Nephron (organoid): Measurements from ENCODE around the gene ABCB9.

ENCODE experiments used
- H3K27ac Mint-ChIP-seq, 3 experiments: 2 replicates each; pipeline ENCODE4 v1.8.0; 2020; ENCODE audit warnings: mixed read lengths in 3 of 3, mild to moderate bottlenecking in 2 of 3, moderate library complexity in 1 of 3
- H3K27me3 Mint-ChIP-seq: 2 replicates; pipeline ENCODE4 v1.8.0; 2021; ENCODE audit warnings: low read depth, mild to moderate bottlenecking, moderate library complexity, mixed read lengths
- H3K36me3 Mint-ChIP-seq: 2 replicates; pipeline ENCODE4 v1.8.0; 2020; ENCODE audit warnings: low read depth, mixed read lengths
- H3K4me1 Mint-ChIP-seq: 2 replicates; pipeline ENCODE4 v1.8.0; 2020; ENCODE audit warnings: mixed read lengths
- H3K4me3 Mint-ChIP-seq, 3 experiments: 2 replicates each; pipeline ENCODE4 v1.8.0; 2020; ENCODE audit warnings: mild to moderate bottlenecking in 3 of 3, mixed read lengths in 3 of 3, moderate library complexity in 2 of 3
- H3K9me3 Mint-ChIP-seq: 2 replicates; pipeline ENCODE4 v1.8.0; 2020; ENCODE audit warnings: mixed read lengths
- TF ChIP-seq, protein P1 (sequence below), 3 experiments: fragments of 200-600 bp; sonication (generic); IDR thresholded peaks; one replicate each; pipeline ENCODE4 v1.5.0; 2021; ENCODE audit warnings: antibody characterized with exemption in 3 of 3; ENCODE audit not compliant: unreplicated experiment in 3 of 3

The ABCB9 gene

DNA sequence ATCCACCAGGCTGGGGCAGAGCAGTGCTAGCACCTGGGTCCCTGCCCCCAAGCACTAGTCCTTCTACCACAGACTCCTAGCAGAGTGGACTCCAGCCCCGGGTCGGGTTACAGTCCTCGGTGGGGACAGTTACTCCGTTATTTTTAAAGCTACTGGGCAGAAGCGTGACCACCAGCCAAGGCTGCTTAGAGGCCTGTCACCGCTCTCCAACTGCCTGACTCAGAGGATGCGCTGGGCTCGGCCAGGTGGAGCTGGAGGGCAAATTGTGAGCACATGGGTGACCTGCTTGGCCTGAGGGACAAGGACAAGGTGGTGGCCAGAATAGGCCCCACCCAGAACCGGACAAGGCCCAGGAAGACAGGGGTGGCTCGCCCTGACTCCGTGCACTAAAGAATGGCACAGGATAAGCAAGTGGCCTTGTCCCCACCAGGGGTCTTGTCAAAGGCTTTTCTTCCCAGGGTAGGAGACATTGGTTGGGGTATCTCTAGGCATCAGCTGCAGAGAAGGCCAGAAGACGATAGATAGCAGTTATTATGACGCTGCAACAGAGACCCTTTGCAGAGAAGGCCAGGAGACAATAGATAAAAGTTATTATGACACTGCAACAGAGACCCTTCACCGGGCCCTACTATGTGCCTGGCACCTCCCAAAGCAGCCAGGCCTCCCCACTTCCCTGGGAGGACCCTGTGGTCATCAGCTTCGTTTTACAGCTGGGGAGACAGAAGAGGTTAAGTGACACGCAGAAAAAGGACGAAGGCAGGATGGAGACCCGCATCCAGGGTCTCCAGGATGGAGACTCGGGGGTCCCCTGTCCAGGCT, 1.6 kb downstream of the ABCB9 start:
- Mint-ChIP-seq H3K4me1 (peaks cover 44% of the 10 kb centered on the region), H3K27me3 (no peaks in the 10 kb centered on the region), H3K4me3 (peak overlapping the region; percentile 77 to 88 (median 87)), H3K9me3 (no peaks in the 10 kb centered on the region), H3K27ac (peak overlapping the region in 2 of 3 experiments; percentile 2 to 56), H3K36me3 (no peaks in the 10 kb centered on the region)
- TF ChIP-seq, protein P1, sequence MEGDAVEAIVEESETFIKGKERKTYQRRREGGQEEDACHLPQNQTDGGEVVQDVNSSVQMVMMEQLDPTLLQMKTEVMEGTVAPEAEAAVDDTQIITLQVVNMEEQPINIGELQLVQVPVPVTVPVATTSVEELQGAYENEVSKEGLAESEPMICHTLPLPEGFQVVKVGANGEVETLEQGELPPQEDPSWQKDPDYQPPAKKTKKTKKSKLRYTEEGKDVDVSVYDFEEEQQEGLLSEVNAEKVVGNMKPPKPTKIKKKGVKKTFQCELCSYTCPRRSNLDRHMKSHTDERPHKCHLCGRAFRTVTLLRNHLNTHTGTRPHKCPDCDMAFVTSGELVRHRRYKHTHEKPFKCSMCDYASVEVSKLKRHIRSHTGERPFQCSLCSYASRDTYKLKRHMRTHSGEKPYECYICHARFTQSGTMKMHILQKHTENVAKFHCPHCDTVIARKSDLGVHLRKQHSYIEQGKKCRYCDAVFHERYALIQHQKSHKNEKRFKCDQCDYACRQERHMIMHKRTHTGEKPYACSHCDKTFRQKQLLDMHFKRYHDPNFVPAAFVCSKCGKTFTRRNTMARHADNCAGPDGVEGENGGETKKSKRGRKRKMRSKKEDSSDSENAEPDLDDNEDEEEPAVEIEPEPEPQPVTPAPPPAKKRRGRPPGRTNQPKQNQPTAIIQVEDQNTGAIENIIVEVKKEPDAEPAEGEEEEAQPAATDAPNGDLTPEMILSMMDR (IDR thresholded peaks at IDR 0.05; ENCODE audit: unreplicated experiment in 3 of 3) = no peak

DNA sequence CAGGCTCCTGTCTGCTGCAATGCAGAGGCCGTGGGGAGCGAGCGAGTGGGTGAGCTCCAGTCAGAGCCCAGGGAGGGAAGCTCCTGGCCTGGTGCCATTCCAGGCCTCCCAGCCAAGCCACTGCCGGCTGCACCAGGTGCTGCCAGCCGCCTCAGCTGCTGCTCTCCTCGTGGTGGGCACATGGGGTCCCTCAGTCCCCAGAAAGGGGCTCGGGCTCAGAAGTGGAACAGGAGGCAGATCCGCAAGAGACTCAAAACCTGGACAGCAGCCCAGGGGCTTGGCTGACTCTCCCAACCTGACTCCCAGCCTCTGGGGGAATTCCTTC, 2.4 kb downstream of the ABCB9 start:
- H3K4me1 Mint-ChIP-seq = peaks cover 42% of the 10 kb centered on the region
- H3K27me3 Mint-ChIP-seq = no peaks in the 10 kb centered on the region
- H3K9me3 Mint-ChIP-seq = no peaks in the 10 kb centered on the region
- peak overlapping the region in 1 of 3 experiments; percentile 2 for H3K27ac Mint-ChIP-seq
- TF ChIP-seq, protein P1 (IDR thresholded peaks at IDR 0.05; ENCODE audit: unreplicated experiment in 3 of 3) = no peak
- H3K4me3 Mint-ChIP-seq = peak overlapping the region; percentile 77 to 88 (median 87)
- no peaks in the 10 kb centered on the region for H3K36me3 Mint-ChIP-seq

GRCh38 chr12:122961531-122962329, 4.5 kb downstream of the ABCB9 start:
- Mint-ChIP-seq H3K27ac (peak overlapping the region in 2 of 3 experiments; percentile 52 to 56), H3K36me3 (peaks cover 4% of the 10 kb centered on the region), H3K4me3 (peak overlapping the region in 1 of 3 experiments; percentile 63), H3K27me3 (no peaks in the 10 kb centered on the region), H3K4me1 (peaks cover 45% of the 10 kb centered on the region), H3K9me3 (no peaks in the 10 kb centered on the region)
- TF ChIP-seq, protein P1 (IDR thresholded peaks at IDR 0.05; ENCODE audit: unreplicated experiment in 3 of 3) = no peak

DNA sequence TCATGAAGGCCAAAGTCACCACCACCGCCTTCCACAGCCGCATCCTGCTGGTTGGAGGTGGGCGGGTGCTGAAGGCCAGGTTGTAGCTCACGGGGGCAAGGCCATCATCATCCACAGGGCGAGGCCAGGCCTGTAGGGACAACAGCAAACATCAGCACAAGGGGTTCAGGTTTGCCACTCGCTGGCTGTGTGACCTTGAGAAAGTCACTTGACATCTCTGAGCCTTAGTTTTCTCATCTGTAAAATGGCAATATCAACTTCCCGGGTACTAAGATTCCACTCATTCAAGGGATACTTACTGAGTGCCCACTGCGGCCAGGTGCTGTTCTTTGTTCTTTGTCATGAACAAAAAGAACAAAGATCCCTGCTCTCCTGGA, 6.1 kb downstream of the ABCB9 start:
- peaks cover 47% of the 10 kb centered on the region for H3K4me1 Mint-ChIP-seq
- H3K4me3 Mint-ChIP-seq = no peak overlapping the region

GRCh38 chr12:122959566-122960192, 6.6 kb downstream of the ABCB9 start:
- TF ChIP-seq, protein P1 (IDR thresholded peaks at IDR 0.05; ENCODE audit: unreplicated experiment in 3 of 3) = no peak
- Mint-ChIP-seq H3K4me1 (peaks cover 45% of the 10 kb centered on the region), H3K4me3 (no peak overlapping the region), H3K9me3 (no peaks in the 10 kb centered on the region), H3K36me3 (peaks cover 4% of the 10 kb centered on the region), H3K27ac (no peak overlapping the region), H3K27me3 (no peaks in the 10 kb centered on the region)

More for the DNA sequence above, 6.1 kb downstream of the ABCB9 start:
- Mint-ChIP-seq H3K36me3 (peaks cover 4% of the 10 kb centered on the region), H3K27me3 (no peaks in the 10 kb centered on the region), H3K27ac (no peak overlapping the region), H3K9me3 (no peaks in the 10 kb centered on the region)
- TF ChIP-seq, protein P1 (IDR thresholded peaks at IDR 0.05; ENCODE audit: unreplicated experiment in 3 of 3) = no peak
